NK-92 (cell line): ENCODE results near the gene GALNT10.
"Not testable (repeated sequence)": the region's sequence is repeated elsewhere in the genome, so short reads cannot be mapped to it uniquely, and the experiment has no call there.

Experiments
- DNase-seq: peaks from one replicate; lab custom pipeline; 2025; ENCODE audit not compliant: unreplicated experiment; lab: John Stamatoyannopoulos, UW

The GALNT10 gene

DNA sequence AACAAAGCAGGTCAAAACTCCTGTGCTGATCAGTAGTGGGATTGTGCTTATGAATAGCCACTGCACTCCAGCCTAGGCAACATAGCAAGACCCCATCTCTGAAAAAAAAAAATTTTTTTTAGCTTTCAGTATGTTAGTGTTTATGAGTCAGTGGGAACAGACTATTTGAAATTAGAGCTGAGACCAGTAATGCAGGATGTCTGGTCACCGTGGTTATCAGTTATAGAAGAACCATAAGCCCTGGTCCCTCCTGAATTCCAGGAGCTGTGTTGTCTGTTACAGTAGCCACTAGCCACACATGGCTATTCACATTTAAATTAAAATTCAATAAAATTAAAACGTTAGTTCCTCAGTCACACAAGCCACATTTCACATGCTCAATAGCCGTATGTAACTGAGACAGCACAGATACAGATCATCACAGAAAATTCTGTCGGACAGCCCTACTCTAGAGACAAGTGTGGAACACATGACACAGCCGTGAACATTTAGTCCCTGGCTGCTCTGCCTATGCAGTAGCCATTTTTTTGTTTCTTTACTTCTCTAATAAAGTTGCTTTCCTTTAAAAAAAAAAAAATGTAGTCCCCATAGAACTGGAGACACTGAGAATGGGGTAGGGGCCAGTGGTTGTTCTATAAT, 159.2 kb downstream of the GALNT10 start:
- no peak for DNase-seq

DNA sequence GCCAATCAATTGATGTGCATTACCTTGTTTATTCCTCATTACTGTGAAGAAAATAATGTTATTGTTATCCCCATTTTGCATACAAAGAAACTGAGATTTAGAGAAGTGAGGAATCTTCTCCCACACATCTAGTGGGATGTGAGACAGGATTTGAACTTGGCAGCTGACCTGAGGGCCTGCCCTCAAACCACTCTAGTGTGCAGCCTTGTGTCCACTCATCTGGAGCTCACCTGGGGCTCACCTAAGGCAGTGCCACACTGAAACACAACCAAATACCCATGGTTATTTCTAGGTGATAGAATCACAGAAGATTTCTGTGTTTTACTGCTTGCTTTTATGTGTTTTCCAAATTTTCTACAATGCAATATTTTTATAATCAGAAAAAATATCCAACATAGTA, 160.6 kb downstream of the GALNT10 start:
- no peak for DNase-seq

DNA sequence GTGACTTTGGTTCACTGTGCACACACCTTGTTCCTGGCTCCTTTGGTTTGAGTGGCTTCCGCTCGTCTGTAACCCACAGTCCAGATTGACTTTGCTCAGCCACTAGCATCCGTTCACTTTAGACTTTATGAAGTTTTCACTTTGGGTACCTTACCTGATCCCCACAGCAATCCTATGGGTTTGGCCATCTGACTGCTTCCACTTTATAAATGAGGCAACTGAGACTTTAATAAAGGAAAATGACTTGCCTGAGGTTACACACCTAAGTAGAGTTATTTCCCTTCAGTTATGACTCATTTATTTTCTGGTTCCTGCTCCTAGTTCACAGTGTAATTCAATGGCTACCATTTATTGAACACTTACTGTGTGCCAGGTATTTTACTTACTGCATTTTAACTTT, 161.0 kb downstream of the GALNT10 start:
- DNase-seq, result no peak

DNA sequence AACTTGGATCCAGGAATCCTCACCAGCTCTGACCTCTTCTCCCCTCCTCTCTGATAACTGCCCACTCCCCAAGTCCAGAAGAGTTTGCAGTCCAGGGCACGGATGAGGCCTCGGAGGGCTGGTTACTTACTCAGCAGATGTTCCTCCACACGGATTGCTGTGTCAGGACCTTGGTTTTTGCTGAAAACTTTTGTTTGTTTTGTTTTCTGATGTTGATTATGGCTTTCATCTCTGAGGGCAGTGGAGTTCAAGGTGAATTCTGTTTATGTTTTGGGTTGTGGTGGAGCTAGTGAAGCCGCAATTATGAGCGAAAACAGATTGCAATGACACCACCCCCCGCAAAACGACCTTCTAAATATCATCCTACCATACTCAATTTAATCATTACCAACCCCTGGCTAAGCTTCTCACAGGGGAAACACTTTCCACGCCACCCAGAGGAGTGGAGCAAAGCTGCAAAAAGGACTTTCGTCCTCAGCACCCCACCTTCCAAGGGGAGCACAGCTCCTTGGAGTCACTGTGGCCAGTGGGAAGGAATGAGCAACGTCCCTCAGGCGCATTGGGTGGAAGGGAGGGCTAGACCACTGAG, 162.5 kb downstream of the GALNT10 start:
- no peak for DNase-seq

DNA sequence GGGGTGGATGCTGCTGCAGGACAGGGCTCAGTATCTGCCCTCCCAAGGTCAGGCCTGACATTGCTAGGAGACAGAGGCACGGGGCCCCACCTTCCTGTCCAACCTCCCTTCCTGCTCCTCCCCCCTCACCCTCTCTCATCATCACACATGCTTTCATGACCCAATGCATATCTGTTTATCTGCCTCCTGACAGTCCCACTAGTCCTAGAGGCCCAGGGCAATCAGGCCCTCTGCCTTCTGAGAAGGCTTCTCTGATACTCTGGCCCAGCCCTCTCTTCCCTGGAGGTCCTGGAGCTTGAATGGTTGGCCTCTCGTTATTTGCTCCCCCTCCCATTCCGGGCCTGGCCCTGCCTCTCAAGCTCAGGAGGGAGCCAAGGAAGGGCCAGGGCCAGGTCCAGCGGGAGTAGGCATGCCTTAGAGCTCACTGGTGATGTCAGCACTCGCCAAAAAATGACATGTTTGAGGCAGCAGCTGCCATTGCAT, 164.6 kb downstream of the GALNT10 start:
- DNase-seq, result no peak

DNA sequence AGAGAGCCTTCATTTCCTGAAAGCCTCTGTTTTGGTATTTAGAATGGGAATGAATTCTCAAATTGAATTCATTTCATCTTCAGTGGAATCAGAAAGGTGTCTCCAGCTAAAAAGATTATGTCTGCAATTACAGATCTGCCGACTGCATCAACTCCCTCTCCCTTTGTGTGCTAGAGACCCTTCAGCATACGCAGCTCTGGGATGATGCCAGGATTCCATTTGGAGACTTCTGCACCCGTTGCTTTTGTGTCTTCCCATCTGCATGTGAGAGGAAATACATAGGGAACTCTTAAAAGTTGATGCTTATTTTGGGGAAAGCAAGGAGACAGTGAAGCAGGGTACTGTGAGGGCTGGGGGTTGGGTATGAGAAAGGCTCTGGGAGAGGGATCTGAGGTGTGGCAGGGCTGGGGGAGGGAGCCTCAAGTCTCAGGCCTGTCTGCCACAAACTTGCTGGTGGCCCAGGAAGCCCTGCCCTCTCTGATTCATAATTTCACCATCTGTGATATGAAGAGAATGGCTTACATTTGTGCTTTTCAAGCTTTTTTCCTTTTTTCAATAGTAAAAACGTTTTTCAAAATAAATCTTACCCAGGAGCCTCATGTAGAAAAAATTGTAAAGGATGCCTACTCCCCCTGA, 165.6 kb downstream of the GALNT10 start:
- DNase-seq, result no peak

DNA sequence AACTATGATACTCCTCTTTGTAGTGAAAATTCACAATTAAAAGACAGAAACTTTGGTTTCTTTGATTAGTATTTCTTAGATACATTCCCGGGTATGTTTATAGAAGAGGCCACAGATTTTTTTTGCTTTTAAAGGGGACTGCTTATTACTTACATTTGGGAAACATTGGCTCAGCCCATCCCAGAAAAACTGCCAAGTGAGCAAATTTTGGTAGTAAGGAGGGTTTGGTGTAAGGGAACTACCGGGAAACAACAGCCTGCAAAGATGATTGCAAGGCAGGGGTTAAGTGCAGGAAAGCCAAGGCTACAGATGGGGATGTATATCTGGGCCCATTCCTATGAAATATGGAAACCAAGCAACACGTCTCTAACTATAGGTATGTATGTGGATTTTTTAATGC, 166.4 kb downstream of the GALNT10 start:
- DNase-seq, result no peak

DNA sequence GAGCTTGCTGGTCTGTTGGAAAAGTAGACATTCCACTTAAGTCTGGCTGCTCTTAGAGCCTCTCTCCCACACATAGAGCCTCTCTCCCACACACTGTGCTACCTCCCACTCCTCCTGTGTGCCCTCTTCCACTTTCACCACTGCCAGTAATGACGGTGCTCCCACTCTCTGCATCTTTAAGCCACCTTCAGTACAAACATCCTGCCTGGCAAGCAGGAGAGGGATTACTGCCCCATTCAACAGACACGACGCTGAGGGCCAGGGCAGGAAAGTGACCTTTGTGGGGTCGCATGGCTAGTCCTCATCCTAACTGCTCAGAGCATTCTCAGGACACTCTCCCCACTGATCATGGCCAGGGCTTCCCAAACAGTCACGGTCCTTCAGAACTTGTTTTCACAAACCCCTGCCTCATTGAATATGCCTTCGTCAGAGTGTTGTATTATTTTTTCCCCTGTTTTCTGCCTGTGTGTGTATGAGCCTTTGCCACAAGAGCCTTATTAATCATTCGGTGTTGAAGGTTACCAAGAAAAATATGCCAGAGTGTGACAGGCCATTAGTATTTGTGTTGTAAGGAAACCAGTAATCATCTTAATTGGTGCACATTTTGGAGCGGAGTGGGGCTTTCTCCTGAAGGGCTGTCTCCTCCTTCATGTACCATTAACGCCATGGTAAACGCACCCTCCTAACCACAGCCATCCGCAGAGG, 168.1 kb downstream of the GALNT10 start:
- no peak for DNase-seq

DNA sequence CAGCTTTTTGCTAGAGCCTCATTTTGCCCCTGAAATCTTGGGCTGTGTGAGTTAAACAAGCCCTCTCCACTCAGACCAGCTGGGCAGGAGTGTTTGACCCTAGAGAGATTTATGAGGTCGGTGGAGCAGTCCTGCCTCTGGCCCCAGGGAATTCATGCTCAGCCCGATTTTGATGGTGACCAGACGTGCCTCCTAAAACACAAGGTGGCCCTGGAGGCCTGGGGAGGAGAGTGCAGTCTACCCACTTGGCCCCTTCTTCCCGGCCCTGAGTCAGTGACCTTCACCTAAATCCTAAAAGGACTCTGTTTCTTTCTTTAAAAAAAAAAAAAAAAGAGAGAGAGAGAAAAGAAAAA, 168.7 kb downstream of the GALNT10 start:
- DNase-seq, result no peak

DNA sequence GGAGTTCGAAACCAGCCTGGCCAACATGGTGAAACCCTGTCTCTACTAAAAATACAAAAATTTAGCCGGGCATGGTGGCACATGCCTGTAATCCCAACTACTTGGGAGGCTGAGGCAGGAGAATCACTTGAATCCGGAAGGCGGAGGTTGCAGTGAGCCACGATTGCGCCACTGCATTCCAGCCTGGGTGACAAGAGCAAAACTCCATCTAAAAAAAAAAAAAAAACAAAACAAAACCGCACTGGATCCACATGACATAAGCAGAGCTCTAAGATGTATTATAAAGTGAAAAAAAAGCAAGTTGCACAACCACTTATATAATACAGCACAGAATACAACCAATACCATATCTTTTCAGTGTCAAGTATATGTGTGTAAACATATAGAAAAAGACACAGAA, 169.7 kb downstream of the GALNT10 start:
- not testable (repeated sequence) for DNase-seq

DNA sequence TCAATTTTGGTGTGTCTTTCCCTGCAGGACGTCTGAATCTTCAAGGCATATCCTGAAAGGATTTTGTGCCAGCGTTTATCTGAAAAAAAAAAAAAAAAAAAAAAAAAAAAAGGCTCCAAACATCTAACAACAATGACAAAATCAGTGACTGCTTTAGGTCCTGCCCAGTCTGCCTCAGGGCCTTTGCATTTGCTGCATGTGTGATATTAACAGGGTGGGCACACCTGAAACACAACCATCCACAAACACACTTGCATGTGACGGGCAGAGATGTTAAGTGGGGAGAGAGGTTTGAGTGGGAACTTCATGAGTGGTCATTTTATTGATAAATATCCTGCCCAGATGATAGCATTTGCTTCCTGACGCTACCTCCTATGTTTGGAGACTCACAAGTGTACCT, 172.9 kb downstream of the GALNT10 start:
- no peak for DNase-seq

DNA sequence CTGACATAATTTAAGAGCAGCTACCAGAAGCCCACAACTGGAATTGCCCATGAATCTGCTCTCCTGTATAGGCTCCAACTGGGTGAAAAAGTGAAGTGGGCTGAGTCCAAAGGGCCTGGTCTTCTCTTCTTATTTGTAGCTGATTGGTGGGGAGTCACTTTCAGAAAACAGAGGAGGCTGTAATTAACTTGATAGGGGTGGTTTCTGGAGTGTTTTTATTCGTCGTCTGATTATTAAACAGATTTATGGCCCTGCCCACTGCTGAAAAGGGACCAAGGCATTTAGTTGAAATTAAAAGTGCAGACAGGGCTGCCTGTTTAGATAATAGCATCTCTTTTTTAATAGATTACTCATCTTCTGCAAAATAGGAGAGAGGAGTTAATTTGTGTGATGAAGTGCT, 174.2 kb downstream of the GALNT10 start:
- DNase-seq, result no peak

DNA sequence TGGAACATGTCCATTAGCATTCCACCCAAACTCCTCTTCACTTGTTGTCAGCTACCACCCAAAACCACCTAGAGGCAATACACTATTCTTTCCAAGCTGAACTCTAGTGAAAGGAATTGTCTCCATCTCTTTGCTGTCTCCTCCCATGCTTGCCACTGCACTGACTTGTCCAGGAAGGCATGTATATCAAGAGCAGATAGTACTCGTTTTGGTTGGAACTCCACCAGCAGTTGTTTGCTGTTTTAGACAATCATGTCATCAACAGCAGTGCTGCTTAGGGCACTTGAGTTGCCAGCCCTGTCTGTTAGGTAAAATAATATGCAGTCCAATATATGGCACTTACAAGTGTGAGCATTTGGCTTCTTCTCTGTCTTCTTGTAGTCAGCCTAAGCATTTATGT, 175.3 kb downstream of the GALNT10 start:
- DNase-seq, result no peak

DNA sequence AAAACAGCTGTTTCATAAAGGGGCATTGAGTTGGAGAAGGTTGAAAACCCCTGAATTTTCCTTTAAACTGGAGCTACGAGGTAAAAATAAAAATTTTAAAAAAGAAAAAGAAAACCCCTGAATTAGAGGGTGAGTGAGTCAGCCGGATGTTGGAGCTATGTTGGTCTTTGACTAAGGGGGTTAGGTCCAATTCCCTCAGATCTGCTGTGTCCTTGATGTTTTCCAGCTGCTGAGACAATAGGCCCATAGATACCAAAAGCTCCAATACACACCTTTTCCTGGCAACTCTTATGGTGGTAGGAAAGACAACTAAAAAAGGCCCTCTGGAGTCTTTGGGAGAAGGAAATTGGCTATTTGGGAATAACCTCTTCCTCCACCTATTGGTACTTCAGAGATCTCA, 175.8 kb downstream of the GALNT10 start:
- no peak for DNase-seq

DNA sequence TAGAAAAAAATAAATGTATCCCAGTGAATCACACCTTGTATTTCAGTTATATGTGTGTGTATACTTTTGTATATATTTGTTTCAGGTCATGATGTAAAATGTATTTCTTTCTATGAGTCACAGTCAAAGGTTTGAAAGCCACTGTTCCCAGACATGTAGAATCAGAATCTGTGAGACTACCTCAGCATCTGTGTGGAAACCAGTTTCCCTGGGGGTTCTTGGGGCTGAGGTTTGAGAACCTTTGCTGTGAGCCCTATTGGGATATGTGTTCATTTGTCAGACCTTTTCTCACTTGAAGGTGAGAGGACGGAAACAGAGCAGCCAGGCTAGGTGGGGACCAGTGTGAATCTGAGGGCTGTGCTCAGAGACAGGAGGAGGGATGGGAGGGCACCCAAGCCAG, 176.6 kb downstream of the GALNT10 start:
- no peak for DNase-seq

DNA sequence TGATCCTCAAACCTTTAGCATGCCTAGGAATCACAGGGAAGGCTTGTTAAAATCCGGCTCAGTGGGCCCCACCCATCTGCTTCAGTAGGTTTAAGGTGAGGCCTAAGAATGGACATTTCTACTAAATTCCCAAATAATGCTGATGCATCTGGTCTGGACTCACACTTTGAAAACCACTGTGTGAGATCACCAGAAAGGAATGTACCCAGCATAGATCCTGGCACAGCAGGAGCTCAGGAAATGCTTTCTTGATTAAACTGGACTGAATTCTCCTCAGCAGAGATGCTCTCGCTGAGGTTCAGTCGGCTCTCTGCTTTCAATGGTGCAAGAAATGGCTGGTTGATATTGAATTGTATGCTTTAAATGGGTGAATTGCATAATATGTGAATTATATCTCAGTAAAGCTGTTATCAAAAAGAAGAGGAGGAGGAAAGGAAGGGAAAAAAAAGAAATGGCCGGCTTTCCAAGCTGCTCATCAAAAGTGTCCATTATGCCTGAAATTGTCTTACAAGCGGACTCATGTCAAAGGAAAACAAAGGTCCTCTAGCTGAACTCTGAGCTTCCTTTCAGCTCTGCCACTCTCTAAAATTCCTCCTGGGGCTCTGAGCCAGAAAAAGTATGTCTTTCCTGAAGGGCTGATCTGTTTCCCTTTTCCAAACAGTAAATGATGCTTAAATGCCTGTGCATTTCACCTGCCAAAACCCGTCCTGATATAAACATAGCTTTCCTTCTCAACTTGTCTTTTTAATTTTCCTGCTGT, 177.7 kb downstream of the GALNT10 start:
- no peak for DNase-seq

DNA sequence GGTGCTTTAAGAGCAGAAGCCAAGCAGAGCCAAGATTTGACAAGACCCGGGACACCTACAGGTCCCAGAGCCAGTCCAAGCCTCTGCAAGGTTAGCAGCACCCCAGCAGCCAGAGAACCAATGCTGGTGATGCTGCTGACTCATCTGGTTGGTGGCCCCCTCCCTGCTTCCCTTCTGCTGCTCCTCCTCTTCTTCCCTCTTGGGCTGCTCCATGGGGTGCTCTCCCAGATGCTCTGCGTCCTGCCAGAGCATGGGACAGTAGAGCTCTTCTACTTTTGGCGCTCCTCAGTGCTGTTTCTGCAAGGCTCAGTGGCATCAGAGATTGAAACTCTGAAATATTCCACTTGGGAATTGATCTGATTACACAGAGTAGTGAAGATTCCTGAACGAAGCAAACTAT, 179.1 kb downstream of the GALNT10 start:
- no peak for DNase-seq

DNA sequence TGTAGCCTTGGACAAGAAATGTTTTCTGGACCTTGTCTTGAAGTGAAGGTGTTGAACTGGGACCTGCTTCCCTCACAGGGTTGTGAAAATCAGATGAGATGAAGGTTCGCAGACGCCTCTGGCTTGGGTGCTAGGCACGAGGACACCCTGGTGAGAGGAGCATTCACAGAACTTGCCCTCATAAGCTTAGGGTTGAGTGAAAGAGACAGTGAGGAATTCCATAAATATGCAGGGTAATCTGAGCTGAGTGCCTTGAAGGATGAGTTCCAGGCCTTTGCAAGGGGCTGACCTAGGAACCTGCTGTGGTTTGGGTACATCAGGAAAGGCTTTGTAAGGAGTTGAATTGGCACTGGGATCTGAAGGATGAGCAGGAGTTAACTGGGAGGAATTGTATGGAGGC, 179.6 kb downstream of the GALNT10 start:
- DNase-seq, result no peak

DNA sequence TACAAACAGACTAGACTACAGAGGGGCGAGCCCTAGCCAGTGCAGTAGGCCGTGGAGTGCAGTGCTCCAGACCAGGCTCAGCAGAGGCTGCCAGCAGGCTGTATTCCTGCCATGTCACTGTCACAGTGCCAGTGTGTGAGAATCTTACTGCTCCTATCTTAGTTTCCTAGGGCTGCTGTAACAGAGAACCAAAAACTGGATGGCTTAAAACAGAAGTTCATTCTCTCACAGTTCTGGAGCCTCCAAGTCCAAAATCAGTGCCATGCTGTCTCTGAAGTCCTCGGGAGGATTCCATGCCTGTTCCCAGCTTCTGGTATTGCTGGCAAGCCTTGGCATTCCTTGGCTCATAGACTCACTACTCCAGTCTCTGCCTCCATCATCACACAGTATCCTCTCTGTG, 180.3 kb downstream of the GALNT10 start:
- no peak for DNase-seq

DNA sequence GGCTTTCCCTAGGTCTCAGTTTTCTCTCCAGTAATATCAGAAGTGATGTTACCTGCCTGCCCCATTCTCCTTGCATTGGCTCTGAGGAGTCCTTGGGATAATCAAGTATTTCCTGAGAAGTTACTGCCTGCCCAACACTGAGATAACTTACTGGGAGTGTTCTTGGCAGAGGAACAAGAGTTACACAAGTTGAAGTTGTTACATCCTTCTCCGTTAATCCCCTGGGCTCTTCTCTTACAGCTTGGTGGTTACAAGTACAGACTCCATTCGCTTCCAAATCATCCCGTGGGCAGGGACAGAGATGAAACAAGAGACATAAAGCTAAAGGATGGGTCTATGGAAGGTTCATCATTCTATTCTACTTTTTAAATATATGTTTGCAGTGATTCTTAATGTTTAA, 181.2 kb downstream of the GALNT10 start:
- no peak for DNase-seq

DNA sequence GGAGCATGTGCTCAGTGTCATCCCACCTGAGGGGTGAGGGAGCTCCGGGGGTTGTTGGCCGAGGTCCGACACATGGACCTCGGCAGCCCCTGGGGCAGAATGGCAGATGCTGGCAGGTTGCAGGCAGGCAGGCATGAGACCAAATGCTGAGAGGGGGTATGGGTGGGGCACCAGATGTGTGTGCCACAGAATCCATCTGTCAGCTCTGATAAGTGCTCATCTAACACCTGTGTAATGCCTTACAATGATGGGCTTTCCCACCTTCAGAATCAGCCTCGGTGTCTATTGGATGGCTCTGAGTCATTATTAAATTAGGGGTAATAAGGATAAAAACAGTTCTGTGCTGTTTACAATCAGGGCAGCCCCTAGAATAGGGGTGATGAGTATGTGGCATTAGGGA, 182.1 kb downstream of the GALNT10 start:
- DNase-seq, result no peak
